HG03108 (cell line): Measurements from ENCODE around the gene FOXN3.
A peak's percentile ranks its signal among the peaks of the same experiment; 100 is the strongest.

ENCODE experiments used
- ATAC-seq: cut with Tn5 transposase; IDR thresholded peaks from one replicate; pipeline ENCODE4 v1.9.1; 2021; ENCODE audit warnings: moderate library complexity; ENCODE audit not compliant: unreplicated experiment

FOXN3 gene

GRCh38 chr14:89365061-89365801 is 51.8 kb downstream of the FOXN3 start:
- peak; percentile 84 for ATAC-seq

GRCh38 chr14:89364316-89364715 is 52.7 kb downstream of the FOXN3 start:
- ATAC-seq = no peak

- no peak for ATAC-seq
Measured at GRCh38 chr14:89360277-89360676, 56.8 kb downstream of the FOXN3 start.

GRCh38 chr14:89359477-89360222 is 57.4 kb downstream of the FOXN3 start:
- ATAC-seq = no peak

GRCh38 chr14:89357655-89358297 is 59.3 kb downstream of the FOXN3 start:
- no peak for ATAC-seq

- ATAC-seq = no peak
Measured at GRCh38 chr14:89356927-89357326, 60.1 kb downstream of the FOXN3 start.

GRCh38 chr14:89356496-89356895 is 60.5 kb downstream of the FOXN3 start:
- no peak for ATAC-seq

- ATAC-seq = no peak
Measured at GRCh38 chr14:89353766-89354113, 63.3 kb downstream of the FOXN3 start.

GRCh38 chr14:89352976-89353765 is 63.9 kb downstream of the FOXN3 start:
- no peak for ATAC-seq

- peak; percentile 75 for ATAC-seq
Measured at GRCh38 chr14:89351516-89352404, 65.3 kb downstream of the FOXN3 start.

- ATAC-seq = no peak
Measured at GRCh38 chr14:89351221-89351515, 65.9 kb downstream of the FOXN3 start.

- ATAC-seq = no peak
Measured at GRCh38 chr14:89350152-89350551, 66.9 kb downstream of the FOXN3 start.

GRCh38 chr14:89349171-89350008 is 67.6 kb downstream of the FOXN3 start:
- ATAC-seq = no peak

- ATAC-seq = no peak
Measured at GRCh38 chr14:89348722-89349121, 68.3 kb downstream of the FOXN3 start.

- ATAC-seq = no peak
Measured at GRCh38 chr14:89347885-89348284, 69.1 kb downstream of the FOXN3 start.

- no peak for ATAC-seq
Measured at GRCh38 chr14:89344920-89345254, 72.1 kb downstream of the FOXN3 start.

- ATAC-seq = no peak
Measured at GRCh38 chr14:89343356-89343755, 73.7 kb downstream of the FOXN3 start.

- ATAC-seq = no peak
Measured at GRCh38 chr14:89342049-89342448, 75.0 kb downstream of the FOXN3 start.
